ELF-1 (cell line): ENCODE results near the gene NEURL2.
"Not testable (repeated sequence)": the region's sequence is repeated elsewhere in the genome, so short reads cannot be mapped to it uniquely, and the experiment has no call there.

Experiments
- DNase-seq: peaks from one replicate; pipeline ENCODE4 v3.0.0-alpha.2; 2016; ENCODE audit warnings: low read depth, low spot score

The NEURL2 gene

GRCh38 chr20:45890985-45891983 is at the start of gene NEURL2, which contains the start of gene CTSA:
TSS of gene NEURL2 (minus strand) at chr20:45891208. CDS start at chr20:45890991, 217 bp downstream.
TSS of gene CTSA (plus strand) at chr20:45891335. CDS start at chr20:45891569, 234 bp downstream.
- DNase-seq, result peak; percentile 95

- DNase-seq, result no peak
Measured at GRCh38 chr20:45940469-45940868, 49.5 kb upstream of the NEURL2 start.

- no peak for DNase-seq
Measured at GRCh38 chr20:45940053-45940452, 49.0 kb upstream of the NEURL2 start.

- peak; percentile 73 for DNase-seq
Measured at GRCh38 chr20:45938727-45939438, 47.9 kb upstream of the NEURL2 start.

GRCh38 chr20:45937765-45938164 is 46.8 kb upstream of the NEURL2 start:
- no peak for DNase-seq

- no peak for DNase-seq
Measured at GRCh38 chr20:45935416-45936046, 44.5 kb upstream of the NEURL2 start.

GRCh38 chr20:45934586-45935415 is 43.8 kb upstream of the NEURL2 start, which contains the start of gene PCIF1:
TSS of gene PCIF1 (plus strand) at chr20:45934683. CDS start at chr20:45939000, 4,317 bp downstream.
- DNase-seq, result peak; percentile 98

GRCh38 chr20:45934046-45934585 is 43.1 kb upstream of the NEURL2 start:
- no peak for DNase-seq

GRCh38 chr20:45933266-45934045 is 42.4 kb upstream of the NEURL2 start:
- peak; percentile 92 for DNase-seq

GRCh38 chr20:45931680-45932079 is 40.7 kb upstream of the NEURL2 start:
- not testable (repeated sequence) for DNase-seq

GRCh38 chr20:45927071-45927878 is 36.3 kb upstream of the NEURL2 start:
- no peak for DNase-seq

- DNase-seq, result no peak
Measured at GRCh38 chr20:45926731-45927070, 35.7 kb upstream of the NEURL2 start.

GRCh38 chr20:45925821-45926506 is 35.0 kb upstream of the NEURL2 start:
- DNase-seq, result peak; percentile 48

GRCh38 chr20:45924391-45925261 is 33.6 kb upstream of the NEURL2 start:
- no peak for DNase-seq

- DNase-seq, result no peak
Measured at GRCh38 chr20:45921337-45922189, 30.6 kb upstream of the NEURL2 start.
